Measurements from ENCODE around the gene HTT. TPM values are rescaled to one million over a fixed set of nuclear protein-coding genes. Genes with fewer than 3 reads are reported as not detected.

The HTT gene
- total RNA-seq, 4 donors from 2014 or later: 50.1 to 192 (median 81.0) TPM

GRCh38 chr4:3239998-3240920 is 165.8 kb downstream of the HTT start:
- no peak overlapping the region for H3K27ac ChIP-seq
- no peaks in the 10 kb centered on the region for H3K9me3 ChIP-seq
- WGBS: 93% methylated on average over 23 of the region's 29 CpGs
- H3K36me3 ChIP-seq: peaks cover 65% of the 10 kb centered on the region
- H3K27me3 ChIP-seq: no peaks in the 10 kb centered on the region
- H3K4me1 ChIP-seq: no peaks in the 10 kb centered on the region
- no peak overlapping the region for H3K4me3 ChIP-seq
- no peak for DNase-seq (ENCODE audit: low spot score in 2 of 2)
- TF ChIP-seq POLR2AphosphoS5 (IDR thresholded peaks at IDR 0.05): no peak
- no peak for TF ChIP-seq POLR2A (IDR thresholded peaks at IDR 0.05)
- TF ChIP-seq, protein P1, sequence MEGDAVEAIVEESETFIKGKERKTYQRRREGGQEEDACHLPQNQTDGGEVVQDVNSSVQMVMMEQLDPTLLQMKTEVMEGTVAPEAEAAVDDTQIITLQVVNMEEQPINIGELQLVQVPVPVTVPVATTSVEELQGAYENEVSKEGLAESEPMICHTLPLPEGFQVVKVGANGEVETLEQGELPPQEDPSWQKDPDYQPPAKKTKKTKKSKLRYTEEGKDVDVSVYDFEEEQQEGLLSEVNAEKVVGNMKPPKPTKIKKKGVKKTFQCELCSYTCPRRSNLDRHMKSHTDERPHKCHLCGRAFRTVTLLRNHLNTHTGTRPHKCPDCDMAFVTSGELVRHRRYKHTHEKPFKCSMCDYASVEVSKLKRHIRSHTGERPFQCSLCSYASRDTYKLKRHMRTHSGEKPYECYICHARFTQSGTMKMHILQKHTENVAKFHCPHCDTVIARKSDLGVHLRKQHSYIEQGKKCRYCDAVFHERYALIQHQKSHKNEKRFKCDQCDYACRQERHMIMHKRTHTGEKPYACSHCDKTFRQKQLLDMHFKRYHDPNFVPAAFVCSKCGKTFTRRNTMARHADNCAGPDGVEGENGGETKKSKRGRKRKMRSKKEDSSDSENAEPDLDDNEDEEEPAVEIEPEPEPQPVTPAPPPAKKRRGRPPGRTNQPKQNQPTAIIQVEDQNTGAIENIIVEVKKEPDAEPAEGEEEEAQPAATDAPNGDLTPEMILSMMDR (IDR thresholded peaks at IDR 0.05): no peak
- no peak for TF ChIP-seq EP300 (IDR thresholded peaks at IDR 0.05)

DNA sequence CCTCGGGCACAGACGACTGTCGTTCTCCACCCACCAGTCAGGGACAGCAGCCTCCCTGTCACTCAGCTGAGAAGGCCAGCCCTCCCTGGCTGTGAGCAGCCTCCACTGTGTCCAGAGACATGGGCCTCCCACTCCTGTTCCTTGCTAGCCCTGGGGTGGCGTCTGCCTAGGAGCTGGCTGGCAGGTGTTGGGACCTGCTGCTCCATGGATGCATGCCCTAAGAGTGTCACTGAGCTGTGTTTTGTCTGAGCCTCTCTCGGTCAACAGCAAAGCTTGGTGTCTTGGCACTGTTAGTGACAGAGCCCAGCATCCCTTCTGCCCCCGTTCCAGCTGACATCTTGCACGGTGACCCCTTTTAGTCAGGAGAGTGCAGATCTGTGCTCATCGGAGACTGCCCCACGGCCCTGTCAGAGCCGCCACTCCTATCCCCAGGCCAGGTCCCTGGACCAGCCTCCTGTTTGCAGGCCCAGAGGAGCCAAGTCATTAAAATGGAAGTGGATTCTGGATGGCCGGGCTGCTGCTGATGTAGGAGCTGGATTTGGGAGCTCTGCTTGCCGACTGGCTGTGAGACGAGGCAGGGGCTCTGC is 166.5 kb downstream of the HTT start:
- 87% methylated on average over 7 of the region's 13 CpGs for WGBS
- Histone ChIP-seq H3K27me3 (no peaks in the 10 kb centered on the region), H3K27ac (no peak overlapping the region), H3K4me1 (no peaks in the 10 kb centered on the region), H3K4me3 (no peak overlapping the region), H3K9me3 (no peaks in the 10 kb centered on the region), H3K36me3 (peaks cover 57% of the 10 kb centered on the region)
- no peak for DNase-seq (ENCODE audit: low spot score in 2 of 2)
- no peak for TF ChIP-seq POLR2AphosphoS5 (IDR thresholded peaks at IDR 0.05)
- TF ChIP-seq, protein P1 (IDR thresholded peaks at IDR 0.05): no peak
- no peak for TF ChIP-seq POLR2A (IDR thresholded peaks at IDR 0.05)
- no peak for TF ChIP-seq EP300 (IDR thresholded peaks at IDR 0.05)

- no peak overlapping the region for H3K27ac ChIP-seq
- H3K27me3 ChIP-seq: no peaks in the 10 kb centered on the region
- DNase-seq (ENCODE audit: low spot score in 2 of 2): no peak
- TF ChIP-seq EP300 (IDR thresholded peaks at IDR 0.05) (no peak), POLR2A (IDR thresholded peaks at IDR 0.05) (no peak), POLR2AphosphoS5 (IDR thresholded peaks at IDR 0.05) (no peak)
- TF ChIP-seq, protein P1 (IDR thresholded peaks at IDR 0.05): no peak
- H3K9me3 ChIP-seq: no peaks in the 10 kb centered on the region
- WGBS: 90% methylated on average over 17 of the region's 17 CpGs
- peaks cover 47% of the 10 kb centered on the region for H3K36me3 ChIP-seq
- H3K4me3 ChIP-seq: no peak overlapping the region
- no peaks in the 10 kb centered on the region for H3K4me1 ChIP-seq
Measured at GRCh38 chr4:3241898-3242524, 167.5 kb downstream of the HTT start.

DNA sequence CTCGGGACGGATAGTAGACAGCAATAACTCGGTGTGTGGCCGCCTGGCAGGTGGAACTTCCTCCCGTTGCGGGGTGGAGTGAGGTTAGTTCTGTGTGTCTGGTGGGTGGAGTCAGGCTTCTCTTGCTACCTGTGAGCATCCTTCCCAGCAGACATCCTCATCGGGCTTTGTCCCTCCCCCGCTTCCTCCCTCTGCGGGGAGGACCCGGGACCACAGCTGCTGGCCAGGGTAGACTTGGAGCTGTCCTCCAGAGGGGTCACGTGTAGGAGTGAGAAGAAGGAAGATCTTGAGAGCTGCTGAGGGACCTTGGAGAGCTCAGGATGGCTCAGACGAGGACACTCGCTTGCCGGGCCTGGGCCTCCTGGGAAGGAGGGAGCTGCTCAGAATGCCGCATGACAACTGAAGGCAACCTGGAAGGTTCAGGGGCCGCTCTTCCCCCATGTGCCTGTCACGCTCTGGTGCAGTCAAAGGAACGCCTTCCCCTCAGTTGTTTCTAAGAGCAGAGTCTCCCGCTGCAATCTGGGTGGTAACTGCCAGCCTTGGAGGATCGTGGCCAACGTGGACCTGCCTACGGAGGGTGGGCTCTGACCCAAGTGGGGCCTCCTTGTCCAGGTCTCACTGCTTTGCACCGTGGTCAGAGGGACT is 168.8 kb downstream of the HTT start:
- Histone ChIP-seq H3K27me3 (no peaks in the 10 kb centered on the region), H3K4me3 (no peak overlapping the region), H3K27ac (no peak overlapping the region), H3K36me3 (peaks cover 35% of the 10 kb centered on the region), H3K4me1 (no peaks in the 10 kb centered on the region), H3K9me3 (no peaks in the 10 kb centered on the region)
- 82% methylated on average over 18 of the region's 23 CpGs for WGBS
- DNase-seq (ENCODE audit: low spot score in 2 of 2): no peak
- TF ChIP-seq POLR2AphosphoS5 (IDR thresholded peaks at IDR 0.05) (no peak), POLR2A (IDR thresholded peaks at IDR 0.05) (no peak), EP300 (IDR thresholded peaks at IDR 0.05) (no peak)
- TF ChIP-seq, protein P1 (IDR thresholded peaks at IDR 0.05): no peak

Data from suprapubic skin (tissue), 4 donors.